Measurements from ENCODE around the gene SPP2.

DNA sequence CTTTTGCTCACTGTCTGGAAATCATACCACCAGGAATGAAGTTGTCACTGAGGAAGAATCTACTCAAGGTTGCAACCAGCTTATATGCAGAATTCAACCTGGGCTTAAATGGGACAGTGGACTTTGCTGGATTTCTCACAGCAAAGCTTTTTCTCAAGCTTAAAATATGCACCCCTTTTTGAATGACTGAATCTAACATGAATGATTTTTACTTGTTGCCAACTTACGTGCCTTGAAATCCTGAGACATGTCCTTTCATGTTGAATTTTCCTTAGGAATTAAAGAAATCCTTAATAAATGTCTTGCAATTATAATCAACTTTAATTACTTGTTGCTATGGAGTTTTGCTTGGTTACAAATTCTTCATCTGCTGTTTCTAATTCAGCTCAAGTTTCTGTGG is 57.4 kb downstream of the SPP2 start:
- TF ChIP-seq CTCF (conservative IDR thresholded peaks at IDR 0.05), result no peak
- no peak for TF ChIP-seq ZFX (IDR thresholded peaks at IDR 0.05)
